MM.1S (cell line): ENCODE results near the gene VAPA.

Experiments used
- DNase-seq: peaks from one replicate; pipeline ENCODE4 v3.0.0-alpha.2; 2015
- H2AFZ ChIP-seq: fragments of 300-600 bp; sonication (generic); 2 replicates; pipeline ENCODE4 v1.6.0; 2016; ENCODE audit warnings: antibody characterized with exemption, low read length
- H3F3A ChIP-seq: fragments of 300-600 bp; sonication (generic); 2 replicates; pipeline ENCODE4 v1.6.1; 2016; ENCODE audit warnings: mild to moderate bottlenecking, antibody characterized with exemption, low read length, moderate library complexity, mixed read lengths; ENCODE audit not compliant: insufficient read depth
- H3K27ac ChIP-seq: fragments of 300-600 bp; sonication (generic); 2 replicates; pipeline ENCODE4 v1.5.1; 2016; ENCODE audit warnings: mild to moderate bottlenecking, low read length
- H3K27me3 ChIP-seq: fragments of 300-600 bp; sonication (generic); replicated peaks from 2 replicates; pipeline ENCODE4 v1.6.0; 2016; ENCODE audit warnings: low read length; ENCODE audit not compliant: insufficient read depth
- H3K36me3 ChIP-seq: fragments of 300-600 bp; sonication (generic); replicated peaks from 2 replicates; pipeline ENCODE4 v1.6.1; 2016; ENCODE audit warnings: mild to moderate bottlenecking, low read length, mixed read lengths; ENCODE audit not compliant: insufficient read depth
- H3K4me1 ChIP-seq: fragments of 300-600 bp; sonication (generic); 2 replicates; pipeline ENCODE4 v1.6.1; 2016; ENCODE audit warnings: low read length, mixed read lengths
- H3K4me2 ChIP-seq: fragments of 300-600 bp; sonication (generic); 2 replicates; pipeline ENCODE4 v1.6.0; 2016; ENCODE audit warnings: low read depth, low read length
- H3K4me3 ChIP-seq: fragments of 300-600 bp; sonication (generic); 2 replicates; pipeline ENCODE4 v1.5.1; 2016; ENCODE audit warnings: low read length, mixed read lengths
- H3K79me2 ChIP-seq: fragments of 300-600 bp; sonication (generic); 2 replicates; pipeline ENCODE4 v1.6.1; 2016; ENCODE audit warnings: mixed run types, low read length, mixed read lengths
- H3K9ac ChIP-seq: fragments of 300-600 bp; sonication (generic); 2 replicates; pipeline ENCODE4 v1.6.1; 2016; ENCODE audit warnings: low read length, mixed read lengths
- H3K9me2 ChIP-seq: fragments of 300-600 bp; sonication (generic); replicated peaks from 2 replicates; pipeline ENCODE4 v1.6.1; 2016; ENCODE audit warnings: mild to moderate bottlenecking, low read length, mixed read lengths; ENCODE audit not compliant: insufficient read depth
- H3K9me3 ChIP-seq: fragments of 300-600 bp; sonication (generic); replicated peaks from 2 replicates; pipeline ENCODE4 v1.6.1; 2016; ENCODE audit warnings: mild to moderate bottlenecking, low read length, mixed read lengths; ENCODE audit not compliant: insufficient read depth
- H4K20me1 ChIP-seq: fragments of 300-600 bp; sonication (generic); 2 replicates; pipeline ENCODE4 v1.6.1; 2016; ENCODE audit warnings: mild to moderate bottlenecking, low read length, moderate library complexity, mixed read lengths; ENCODE audit not compliant: insufficient read depth
- CTCF ChIP-seq: fragments of 300-600 bp; sonication (generic); IDR thresholded peaks from 2 replicates; pipeline ENCODE4 v1.5.1; 2016; ENCODE audit warnings: antibody characterized with exemption, low read length, mixed read lengths
- EZH2 ChIP-seq: fragments of 300-600 bp; sonication (generic); optimal IDR thresholded peaks from 2 replicates; pipeline ENCODE3; 2017; ENCODE audit warnings: low read depth, mild to moderate bottlenecking, antibody characterized with exemption, low read length, mixed read lengths
- EZH2phosphoT487 ChIP-seq: fragments of 300-600 bp; sonication (generic); IDR thresholded peaks from 2 replicates; pipeline ENCODE4 v1.6.1; 2018; ENCODE audit warnings: antibody characterized with exemption, low read length

The VAPA gene

GRCh38 chr18:9931146-9931545 lies 17.3 kb downstream of the VAPA start:
- no peak overlapping the region for H3K4me3 ChIP-seq
- peaks cover 96% of the 10 kb centered on the region for H3K79me2 ChIP-seq
- TF ChIP-seq EZH2 = no peak
- TF ChIP-seq CTCF = no peak
- TF ChIP-seq EZH2phosphoT487 = no peak
- H3K9ac ChIP-seq = no peak overlapping the region
- no peaks in the 10 kb centered on the region for H3K9me3 ChIP-seq
- H4K20me1 ChIP-seq = peaks cover 56% of the 10 kb centered on the region
- no peak overlapping the region for H3K27ac ChIP-seq
- no peaks in the 10 kb centered on the region; the same call in 1 of the 2 replicates for H3K36me3 ChIP-seq
- no peak for DNase-seq
- H3F3A ChIP-seq = no peaks in the 10 kb centered on the region
- H3K4me1 ChIP-seq = no peaks in the 10 kb centered on the region
- H2AFZ ChIP-seq = no peak overlapping the region
- H3K9me2 ChIP-seq = no peaks in the 10 kb centered on the region
- no peak overlapping the region for H3K4me2 ChIP-seq
- no peaks in the 10 kb centered on the region for H3K27me3 ChIP-seq

GRCh38 chr18:9931678-9932077 lies 17.9 kb downstream of the VAPA start:
- no peak for TF ChIP-seq CTCF
- TF ChIP-seq EZH2 = no peak
- no peak for TF ChIP-seq EZH2phosphoT487
- no peak overlapping the region for H3K9ac ChIP-seq
- H3K79me2 ChIP-seq = peaks cover 95% of the 10 kb centered on the region
- H3K9me3 ChIP-seq = no peaks in the 10 kb centered on the region
- peaks cover 51% of the 10 kb centered on the region for H4K20me1 ChIP-seq
- DNase-seq = no peak
- no peaks in the 10 kb centered on the region for H3K27me3 ChIP-seq
- H3K4me3 ChIP-seq = no peak overlapping the region
- no peaks in the 10 kb centered on the region for H3F3A ChIP-seq
- no peak overlapping the region for H3K4me2 ChIP-seq
- H3K27ac ChIP-seq = no peak overlapping the region
- peaks cover under 1% of the 10 kb centered on the region; the same call in 1 of the 2 replicates for H3K36me3 ChIP-seq
- H2AFZ ChIP-seq = no peak overlapping the region
- no peaks in the 10 kb centered on the region for H3K4me1 ChIP-seq
- no peaks in the 10 kb centered on the region for H3K9me2 ChIP-seq

DNA sequence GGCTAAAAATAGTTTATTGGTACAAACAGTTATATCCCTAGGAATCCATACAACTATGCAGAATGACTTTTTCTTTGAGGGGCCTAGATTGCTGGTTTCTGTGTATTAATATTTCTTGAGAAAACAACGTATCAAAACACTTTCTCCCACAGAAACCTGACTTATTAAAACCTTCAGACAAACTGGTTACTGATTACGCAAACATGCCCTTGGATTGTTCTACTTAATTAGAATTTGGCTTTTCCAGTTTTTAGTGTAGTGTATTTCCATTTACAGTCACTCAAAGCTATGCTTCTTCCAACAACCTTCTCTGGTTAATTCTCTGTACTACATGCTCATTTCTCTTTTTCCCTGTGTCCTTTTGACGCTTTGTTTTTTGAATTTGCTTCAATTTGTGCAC lies 20.0 kb downstream of the VAPA start:
- DNase-seq = no peak
- no peaks in the 10 kb centered on the region for H3K9me2 ChIP-seq
- no peaks in the 10 kb centered on the region for H3F3A ChIP-seq
- H3K4me1 ChIP-seq = no peaks in the 10 kb centered on the region
- no peak for TF ChIP-seq EZH2
- H3K27me3 ChIP-seq = no peaks in the 10 kb centered on the region
- peaks cover 3% of the 10 kb centered on the region; the same call in 1 of the 2 replicates for H3K36me3 ChIP-seq
- H3K9ac ChIP-seq = no peak overlapping the region
- no peaks in the 10 kb centered on the region for H3K9me3 ChIP-seq
- peaks cover 30% of the 10 kb centered on the region for H4K20me1 ChIP-seq
- no peak overlapping the region for H2AFZ ChIP-seq
- H3K27ac ChIP-seq = no peak overlapping the region
- H3K4me3 ChIP-seq = no peak overlapping the region
- no peak overlapping the region for H3K4me2 ChIP-seq
- H3K79me2 ChIP-seq = peaks cover 87% of the 10 kb centered on the region

GRCh38 chr18:9934274-9934673 lies 20.5 kb downstream of the VAPA start:
- Histone ChIP-seq H3K4me2 (no peak overlapping the region), H3F3A (no peaks in the 10 kb centered on the region), H3K27me3 (no peaks in the 10 kb centered on the region), H3K9me3 (no peaks in the 10 kb centered on the region), H3K9ac (no peak overlapping the region), H3K4me3 (no peak overlapping the region), H3K27ac (no peak overlapping the region), H2AFZ (no peak overlapping the region), H3K36me3 (peaks cover 3% of the 10 kb centered on the region; the same call in 1 of the 2 replicates), H4K20me1 (peaks cover 26% of the 10 kb centered on the region), H3K9me2 (no peaks in the 10 kb centered on the region), H3K4me1 (no peaks in the 10 kb centered on the region), H3K79me2 (peaks cover 85% of the 10 kb centered on the region)
- DNase-seq = no peak
- TF ChIP-seq EZH2 = no peak
- no peak for TF ChIP-seq EZH2phosphoT487
- TF ChIP-seq CTCF = no peak
